SH-SY5Y (cell line): ENCODE measurements around the gene OST4.

Experiments used
- GATA2 ChIP-seq: IDR thresholded peaks from 2 replicates; pipeline ENCODE4 v1.6.1; 2011; ENCODE audit warnings: mild to moderate bottlenecking, low read depth, low read length
- GATA3 ChIP-seq: IDR thresholded peaks from 2 replicates; pipeline ENCODE4 v1.6.1; 2011; ENCODE audit warnings: low read depth, mild to moderate bottlenecking, low read length, moderate library complexity

Gene OST4

DNA sequence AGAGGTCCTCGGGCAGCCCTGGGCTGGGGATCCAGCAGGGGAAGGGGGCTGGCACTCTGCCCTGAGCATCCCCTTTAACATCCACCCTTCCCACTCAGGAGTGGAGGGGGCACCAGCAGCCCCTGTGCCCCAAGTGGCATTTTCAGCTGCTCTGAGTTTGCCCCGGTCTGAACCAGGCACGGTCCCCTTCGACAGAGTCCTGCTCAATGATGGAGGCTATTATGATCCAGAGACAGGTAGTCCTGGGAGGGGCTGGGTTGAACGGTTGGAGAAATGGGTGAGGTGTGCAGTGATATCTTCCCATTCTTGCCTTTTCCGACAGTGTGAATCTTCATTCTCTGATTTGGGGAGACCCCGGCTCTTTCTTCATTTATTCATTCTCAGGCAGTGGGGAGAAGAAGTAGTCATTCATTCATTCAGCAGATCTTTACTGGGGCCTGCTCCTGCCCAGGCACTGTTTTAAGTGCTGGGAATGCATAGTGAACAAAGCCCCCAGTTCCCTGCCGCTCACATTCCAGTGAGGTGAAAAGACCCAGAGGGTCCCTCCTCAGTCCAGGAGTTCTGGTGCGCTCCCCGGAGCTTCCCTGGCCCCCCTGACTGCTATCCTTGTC is 13.7 kb upstream of the OST4 start:
- TF ChIP-seq GATA2, result no peak
- no peak for TF ChIP-seq GATA3

DNA sequence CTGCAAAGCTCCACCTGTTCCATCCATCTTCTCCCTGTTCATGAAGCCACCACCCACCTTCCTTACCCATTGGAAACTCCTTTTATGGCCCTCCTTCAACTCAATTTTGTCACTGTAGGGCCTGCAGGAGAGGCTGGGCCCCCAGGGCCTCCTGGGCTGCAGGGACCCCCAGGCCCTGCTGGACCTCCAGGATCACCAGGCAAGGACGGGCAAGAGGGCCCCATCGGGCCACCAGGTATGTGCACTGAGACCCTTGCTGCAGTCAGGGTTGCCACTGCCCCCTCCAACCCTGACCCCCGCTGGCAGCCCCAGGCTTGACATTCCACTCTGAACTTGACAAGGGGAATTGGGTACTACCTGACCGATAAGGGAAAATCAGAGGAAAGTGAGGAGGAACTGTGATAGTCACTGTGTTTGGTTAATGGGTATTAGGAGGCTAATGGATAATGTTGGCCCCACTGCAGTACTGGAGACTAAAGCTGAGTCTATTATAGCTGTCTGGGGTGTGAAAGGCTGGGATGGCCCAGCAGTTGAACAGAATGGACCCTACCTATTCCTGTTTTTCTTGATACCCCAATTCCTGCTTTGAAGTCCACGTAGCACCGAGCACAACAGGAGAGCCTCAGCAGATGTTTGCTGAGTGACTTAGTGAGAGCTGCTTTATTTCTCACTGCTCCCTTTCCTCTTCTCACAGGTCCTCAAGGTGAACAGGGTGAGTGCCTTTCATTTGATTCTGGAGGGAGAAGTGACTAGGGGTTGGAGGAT is 13.0 kb upstream of the OST4 start:
- TF ChIP-seq GATA3, result no peak
- TF ChIP-seq GATA2, result no peak

DNA sequence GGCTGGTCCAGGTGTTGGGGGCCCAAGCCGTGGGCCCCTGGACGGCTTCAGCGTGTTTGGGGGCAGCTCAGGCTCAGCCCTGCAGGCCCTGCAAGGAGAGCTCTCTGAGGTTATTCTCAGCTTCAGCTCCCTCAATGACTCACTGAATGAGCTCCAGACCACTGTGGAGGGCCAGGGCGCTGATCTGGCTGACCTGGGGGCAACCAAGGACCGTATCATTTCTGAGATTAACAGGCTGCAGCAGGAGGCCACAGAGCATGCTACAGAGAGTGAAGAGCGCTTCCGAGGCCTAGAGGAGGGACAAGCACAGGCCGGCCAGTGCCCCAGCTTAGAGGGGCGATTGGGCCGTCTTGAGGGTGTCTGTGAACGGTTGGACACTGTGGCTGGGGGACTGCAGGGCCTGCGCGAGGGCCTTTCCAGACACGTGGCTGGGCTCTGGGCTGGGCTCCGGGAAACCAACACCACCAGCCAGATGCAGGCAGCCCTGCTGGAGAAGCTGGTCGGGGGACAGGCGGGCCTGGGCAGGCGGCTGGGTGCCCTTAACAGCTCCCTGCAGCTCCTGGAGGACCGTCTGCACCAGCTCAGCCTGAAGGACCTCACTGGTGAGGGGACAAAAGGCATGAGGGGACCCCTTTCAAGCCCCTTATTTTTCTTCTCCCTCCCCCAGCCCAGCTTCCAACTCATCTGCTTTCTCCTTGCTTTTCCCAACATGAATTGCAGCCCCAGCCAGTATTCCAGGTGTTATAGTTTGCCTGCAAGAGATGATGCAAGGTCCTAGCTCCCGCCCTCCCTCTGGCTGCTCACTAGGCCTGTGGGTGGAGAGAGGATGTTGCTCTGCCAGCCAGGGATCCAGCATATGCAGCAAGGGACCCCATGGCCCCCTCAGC is 12.2 kb upstream of the OST4 start:
- TF ChIP-seq GATA3, result no peak

DNA sequence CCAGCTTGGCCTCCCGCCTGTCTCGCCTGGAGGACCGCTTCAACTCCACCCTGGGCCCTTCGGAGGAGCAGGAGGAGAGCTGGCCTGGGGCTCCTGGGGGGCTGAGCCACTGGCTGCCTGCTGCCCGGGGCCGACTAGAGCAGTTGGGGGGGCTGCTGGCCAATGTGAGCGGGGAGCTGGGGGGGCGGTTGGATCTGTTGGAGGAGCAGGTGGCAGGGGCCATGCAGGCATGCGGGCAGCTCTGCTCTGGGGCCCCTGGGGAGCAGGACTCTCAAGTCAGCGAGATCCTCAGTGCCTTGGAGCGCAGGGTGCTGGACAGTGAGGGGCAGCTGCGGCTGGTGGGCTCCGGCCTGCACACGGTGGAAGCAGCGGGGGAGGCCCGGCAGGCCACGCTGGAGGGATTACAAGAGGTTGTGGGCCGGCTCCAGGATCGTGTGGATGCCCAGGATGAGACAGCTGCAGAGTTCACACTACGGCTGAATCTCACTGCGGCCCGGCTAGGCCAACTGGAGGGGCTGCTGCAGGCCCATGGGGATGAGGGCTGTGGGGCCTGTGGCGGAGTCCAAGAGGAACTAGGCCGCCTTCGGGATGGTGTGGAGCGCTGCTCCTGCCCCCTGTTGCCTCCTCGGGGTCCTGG is 11.4 kb upstream of the OST4 start:
- TF ChIP-seq GATA2 (no peak), GATA3 (no peak)

DNA sequence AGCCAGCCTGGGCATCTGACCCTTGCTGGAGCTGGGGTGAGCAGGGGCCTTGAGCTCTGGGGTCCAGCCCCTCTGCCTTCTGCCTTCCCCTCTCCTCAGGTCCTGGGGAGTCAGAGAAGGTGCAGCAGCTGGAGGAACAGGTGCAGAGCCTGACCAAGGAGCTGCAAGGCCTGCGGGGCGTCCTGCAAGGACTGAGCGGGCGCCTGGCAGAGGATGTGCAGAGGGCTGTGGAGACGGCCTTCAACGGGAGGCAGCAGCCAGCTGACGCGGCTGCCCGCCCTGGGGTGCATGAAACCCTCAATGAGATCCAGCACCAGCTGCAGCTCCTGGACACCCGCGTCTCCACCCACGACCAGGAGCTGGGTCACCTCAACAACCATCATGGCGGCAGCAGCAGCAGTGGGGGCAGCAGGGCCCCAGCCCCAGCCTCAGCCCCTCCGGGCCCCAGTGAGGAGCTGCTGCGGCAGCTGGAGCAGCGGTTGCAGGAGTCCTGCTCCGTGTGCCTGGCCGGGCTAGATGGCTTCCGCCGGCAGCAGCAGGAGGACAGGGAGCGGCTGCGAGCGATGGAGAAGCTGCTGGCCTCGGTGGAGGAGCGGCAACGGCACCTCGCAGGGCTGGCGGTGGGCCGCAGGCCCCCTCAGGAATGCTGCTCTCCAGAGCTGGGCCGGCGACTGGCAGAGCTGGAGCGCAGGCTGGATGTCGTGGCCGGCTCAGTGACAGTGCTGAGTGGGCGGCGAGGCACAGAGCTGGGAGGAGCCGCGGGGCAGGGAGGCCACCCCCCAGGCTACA is 10.7 kb upstream of the OST4 start:
- no peak for TF ChIP-seq GATA2
- TF ChIP-seq GATA3, result no peak

DNA sequence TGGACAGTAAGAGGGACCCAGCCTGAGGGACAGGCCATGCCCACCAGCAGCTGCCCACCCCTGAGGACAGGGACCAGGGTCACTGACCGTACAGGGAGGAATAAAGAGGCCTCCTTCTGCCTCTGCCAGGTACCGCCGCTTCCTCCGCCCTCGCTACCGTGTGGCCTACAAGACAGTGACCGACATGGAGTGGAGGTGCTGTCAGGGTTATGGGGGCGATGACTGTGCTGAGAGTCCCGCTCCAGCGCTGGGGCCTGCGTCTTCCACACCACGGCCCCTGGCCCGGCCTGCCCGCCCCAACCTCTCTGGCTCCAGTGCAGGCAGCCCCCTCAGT is 9.1 kb upstream of the OST4 start:
- TF ChIP-seq GATA3 (no peak), GATA2 (no peak)

DNA sequence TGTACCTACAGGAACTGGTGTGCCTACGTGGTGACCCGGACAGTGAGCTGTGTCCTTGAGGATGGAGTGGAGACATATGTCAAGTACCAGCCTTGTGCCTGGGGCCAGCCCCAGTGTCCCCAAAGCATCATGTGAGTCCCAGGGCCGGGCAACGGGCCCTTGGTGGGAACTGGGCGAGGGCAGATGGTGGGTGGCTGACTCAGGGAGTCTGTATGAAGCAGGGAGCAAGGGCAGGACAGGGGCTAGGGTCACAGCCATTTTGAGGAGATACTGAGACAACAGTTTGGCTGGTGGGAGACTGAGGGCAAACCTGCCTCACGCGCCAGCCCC is 8.7 kb upstream of the OST4 start:
- TF ChIP-seq GATA2 (no peak), GATA3 (no peak)

DNA sequence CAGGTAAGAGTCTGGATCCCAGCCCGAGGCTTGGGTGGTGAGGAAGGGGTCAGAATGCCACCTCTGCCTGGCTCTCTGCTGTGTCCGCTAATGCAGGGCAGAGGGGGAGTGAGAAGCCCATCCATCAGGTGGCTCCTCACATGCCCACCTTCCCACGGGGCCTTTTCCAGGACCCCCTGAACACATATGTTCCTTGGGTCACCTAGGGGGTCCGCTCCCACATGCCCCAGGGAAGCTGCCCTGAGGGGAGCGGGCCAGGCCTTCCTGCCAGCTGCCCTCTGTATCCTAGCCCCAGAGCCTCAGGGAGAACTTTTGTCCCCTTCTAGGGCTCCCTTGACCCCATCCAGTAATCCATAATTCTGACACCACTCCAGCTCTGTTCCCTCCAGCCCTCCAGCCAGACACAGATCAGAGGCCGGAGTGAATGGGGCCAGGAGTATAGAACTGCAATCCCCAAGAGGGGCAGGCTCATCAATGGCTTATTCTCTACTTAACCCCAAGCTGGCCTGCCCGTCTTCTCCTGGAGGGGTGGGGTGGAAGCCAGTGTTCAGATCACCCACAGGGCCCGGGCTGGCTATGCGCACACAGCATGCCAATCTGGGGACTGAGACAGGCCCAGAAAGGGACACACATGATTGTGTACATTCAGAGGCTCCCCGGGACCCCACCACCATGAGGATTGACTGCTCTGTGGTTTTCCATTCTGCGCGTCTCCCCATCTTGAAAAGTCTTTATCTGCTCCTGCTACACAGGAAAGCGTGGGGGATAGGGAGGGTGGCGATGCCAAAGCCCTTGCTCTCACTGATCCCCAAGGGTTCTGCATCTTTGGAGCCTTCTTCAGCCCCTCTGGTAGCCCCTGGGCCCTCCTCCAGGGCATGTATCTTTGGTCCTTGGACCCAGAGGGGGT is 8.0 kb upstream of the OST4 start:
- TF ChIP-seq GATA3 (no peak), GATA2 (no peak)

DNA sequence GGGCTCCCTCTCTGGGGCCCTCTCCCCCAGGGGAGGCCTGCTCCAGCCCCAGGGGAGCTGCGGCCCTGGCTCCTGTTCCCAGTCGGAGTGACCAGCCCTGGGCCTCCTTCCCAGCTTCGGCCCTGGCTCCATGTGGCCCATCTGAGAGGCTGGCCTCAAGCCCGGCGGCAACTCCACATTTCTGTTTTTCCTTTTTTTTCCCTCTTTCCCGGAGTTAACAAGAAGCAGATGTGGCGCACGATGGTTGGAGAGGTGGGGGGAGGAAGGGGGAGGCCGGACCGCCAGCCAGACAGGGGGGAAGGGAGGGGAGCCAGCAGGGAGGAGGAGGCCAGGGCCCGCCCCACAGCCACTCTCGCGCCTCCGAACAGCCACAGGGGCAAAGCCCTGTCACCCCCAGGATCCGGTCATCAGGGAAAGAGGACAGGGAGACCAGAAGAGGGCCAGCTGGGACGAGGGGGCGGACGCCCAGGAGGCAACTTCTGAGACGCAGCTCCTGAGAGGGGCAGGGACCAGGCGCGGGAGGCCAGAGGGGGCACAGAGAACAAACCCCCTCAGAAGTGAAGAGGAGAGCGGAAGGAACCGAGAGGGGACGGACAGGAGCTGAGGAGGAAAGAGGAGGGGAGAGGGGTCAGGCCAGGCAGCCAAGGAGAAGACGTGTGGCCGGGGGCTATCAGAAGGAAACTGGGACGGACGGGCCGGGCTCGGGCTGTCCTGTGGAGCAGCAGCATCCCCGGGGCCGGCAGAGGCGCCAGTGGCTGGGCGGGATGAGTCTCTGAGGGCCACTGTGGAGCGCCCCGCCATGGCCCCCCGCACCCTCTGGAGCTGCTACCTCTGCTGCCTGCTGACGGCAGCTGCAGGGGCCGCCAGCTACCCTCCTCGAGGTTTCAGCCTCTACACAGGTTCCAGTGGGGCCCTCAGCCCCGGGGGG is 7.1 kb upstream of the OST4 start, which contains the start of gene EMILIN1:
EMILIN1 (plus strand) TSS at position 349 of the 928 bp plus-strand sequence; CDS start at position 800, 451 bp downstream.
- TF ChIP-seq GATA2, result no peak
- TF ChIP-seq GATA3, result no peak

DNA sequence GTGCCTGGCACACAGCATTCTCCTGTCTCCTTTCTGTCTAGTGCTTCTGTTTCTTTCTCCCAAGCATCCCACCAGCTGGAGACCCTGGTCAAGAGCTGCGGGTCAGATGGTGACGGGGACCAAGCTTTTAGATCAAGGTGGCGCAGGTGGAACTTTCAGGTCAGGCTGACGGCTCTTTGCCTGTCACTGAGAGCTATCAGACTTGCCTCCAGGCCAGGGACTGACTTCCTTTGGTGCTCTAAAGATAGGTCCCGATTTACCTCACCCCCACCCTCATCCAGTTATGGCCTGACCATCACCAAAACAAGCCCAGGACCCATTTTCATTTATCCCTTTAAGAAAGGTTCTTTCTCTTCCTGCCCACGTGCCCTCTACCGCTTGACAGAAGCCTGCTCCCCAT is 5.8 kb upstream of the OST4 start:
- TF ChIP-seq GATA3, result no peak
- TF ChIP-seq GATA2, result no peak

DNA sequence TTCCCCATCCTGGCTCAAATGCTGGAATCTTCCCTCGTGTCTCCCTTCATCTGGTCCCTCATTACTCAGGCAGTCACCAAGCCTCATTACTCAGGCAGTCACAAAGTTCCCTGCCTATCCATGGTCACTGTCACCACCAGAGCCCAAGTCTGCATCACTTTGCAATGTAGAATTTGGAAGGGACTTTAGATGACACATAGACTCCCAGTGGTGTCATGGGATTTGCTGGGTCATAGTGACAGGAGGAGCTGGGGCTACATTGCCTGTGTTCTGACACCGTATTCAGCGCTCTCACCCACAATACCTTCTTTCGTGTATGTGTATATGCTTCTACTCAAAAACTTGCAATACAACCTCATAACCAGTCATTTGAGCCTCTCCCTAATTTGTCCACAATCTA is 4.9 kb upstream of the OST4 start:
- TF ChIP-seq GATA3 (no peak), GATA2 (no peak)

DNA sequence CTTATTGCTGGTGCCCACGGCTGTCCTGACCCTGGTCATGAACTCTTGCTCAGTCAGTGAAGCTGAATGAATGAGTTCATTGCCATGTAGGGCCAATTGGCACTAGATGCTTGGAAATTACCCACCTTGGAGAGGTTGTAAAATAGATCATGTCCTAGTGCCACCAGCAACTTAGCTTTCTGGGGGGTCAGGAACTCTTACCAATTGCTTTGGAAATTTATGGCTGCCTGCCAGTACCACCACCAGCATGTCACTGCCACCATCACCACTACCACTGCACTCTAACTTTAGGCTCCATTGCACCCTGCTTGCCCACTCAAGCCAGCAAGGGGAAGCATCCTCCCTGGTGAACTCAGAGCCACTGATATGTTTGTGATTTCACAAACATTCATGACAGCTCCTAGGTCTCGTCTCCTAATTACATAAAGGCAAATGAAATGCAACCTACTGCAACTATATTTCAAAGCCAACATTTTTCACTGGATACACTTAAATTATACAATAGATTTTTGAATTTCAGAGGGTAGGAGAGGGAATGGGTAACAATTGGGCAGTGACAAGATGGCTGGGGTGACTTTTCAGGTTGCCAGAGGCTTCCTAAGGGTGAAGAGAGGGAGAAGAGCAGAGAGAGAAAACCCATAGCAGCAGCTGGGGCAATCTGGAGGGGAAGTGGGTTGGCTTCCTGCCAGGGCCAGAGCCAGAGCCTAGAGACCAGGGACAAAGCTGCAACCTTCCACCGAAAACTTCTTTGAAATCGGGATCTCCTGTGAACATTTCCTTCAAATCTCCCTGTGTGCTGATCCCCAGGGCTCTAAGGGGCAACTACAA is 3.5 kb upstream of the OST4 start:
- TF ChIP-seq GATA2, result no peak
- no peak for TF ChIP-seq GATA3
